ENCODE results near the gene FAM222A. TPM values are rescaled to one million over a fixed set of nuclear protein-coding genes. Genes with fewer than 3 reads are reported as not detected.

The FAM222A gene
- total RNA-seq, 5 donors from 2014 or later (not counting 1 experiment from before 2014, with no cell fraction given) = 0.95 to 4.2 (median 1.6) TPM

GRCh38 chr12:109792992-109793391 is 79.4 kb downstream of the FAM222A start:
- POLR2A ChIA-PET = no interaction called here
- no peak for DNase-seq
- no peaks in the 10 kb centered on the region for H3K9me3 Mint-ChIP-seq
- CTCF ChIA-PET = no interaction called here
- H3K4me1 ChIP-seq (ENCODE audit: control insufficient read depth in 1 of 2, extremely low read depth in 1 of 2, insufficient read depth in 2 of 2, low read length in 2 of 2) = no peaks in the 10 kb centered on the region
- no peak overlapping the region for H3K4me3 ChIP-seq (ENCODE audit: control insufficient read depth in 1 of 2, extremely low read depth in 1 of 2, low read length in 1 of 2)
- no peak overlapping the region for H3K4me3 Mint-ChIP-seq
- H3K27me3 ChIP-seq (replicated peaks in 1 of 2; ENCODE audit: control insufficient read depth in 2 of 2, extremely low read depth in 1 of 2, insufficient read depth in 2 of 2, low read length in 1 of 2) = peaks cover 0 to 38% of the 10 kb centered on the region in 2 experiments
- no peaks in the 10 kb centered on the region for H3K36me3 Mint-ChIP-seq
- ATAC-seq (replicated peaks in 1 of 4) = no peak
- H3K27me3 Mint-ChIP-seq = peaks cover 23 to 24% of the 10 kb centered on the region in 2 donors
- no peaks in the 10 kb centered on the region for H3K9me3 ChIP-seq
- no peaks in the 10 kb centered on the region for H3K36me3 ChIP-seq (ENCODE audit: control insufficient read depth in 2 of 2, extremely low read depth in 1 of 2, insufficient read depth in 1 of 2, low read length in 1 of 2)
- H3K27ac ChIP-seq (ENCODE audit: low read length) = no peak overlapping the region
- no peak overlapping the region for H3K27ac Mint-ChIP-seq
- no peaks in the 10 kb centered on the region for H3K4me1 Mint-ChIP-seq

- no peaks in the 10 kb centered on the region for H3K9me3 Mint-ChIP-seq
- Histone ChIP-seq H3K27me3 (replicated peaks in 1 of 2; ENCODE audit: control insufficient read depth in 2 of 2, extremely low read depth in 1 of 2, insufficient read depth in 2 of 2, low read length in 1 of 2) (peaks cover 0 to 38% of the 10 kb centered on the region in 2 experiments), H3K27ac (ENCODE audit: low read length) (no peak overlapping the region), H3K36me3 (ENCODE audit: control insufficient read depth in 2 of 2, extremely low read depth in 1 of 2, insufficient read depth in 1 of 2, low read length in 1 of 2) (no peaks in the 10 kb centered on the region), H3K9me3 (no peaks in the 10 kb centered on the region), H3K4me1 (ENCODE audit: control insufficient read depth in 1 of 2, extremely low read depth in 1 of 2, insufficient read depth in 2 of 2, low read length in 2 of 2) (no peaks in the 10 kb centered on the region), H3K4me3 (ENCODE audit: control insufficient read depth in 1 of 2, extremely low read depth in 1 of 2, low read length in 1 of 2) (no peak overlapping the region)
- H3K27ac Mint-ChIP-seq = no peak overlapping the region
- H3K4me3 Mint-ChIP-seq = no peak overlapping the region
- POLR2A ChIA-PET = no interaction called here
- ATAC-seq (replicated peaks in 1 of 4) = no peak
- WGBS (ENCODE audit: insufficient coverage) = 24% methylated on average over 2 of the region's 4 CpGs
- no peaks in the 10 kb centered on the region for H3K4me1 Mint-ChIP-seq
- H3K36me3 Mint-ChIP-seq = no peaks in the 10 kb centered on the region
- H3K27me3 Mint-ChIP-seq = peaks cover 23 to 24% of the 10 kb centered on the region in 2 donors
- CTCF ChIA-PET = no interaction called here
- no peak for DNase-seq
These were observed 79.8 kb downstream of the FAM222A start for GRCh38 chr12:109793411-109793810.

- POLR2A ChIA-PET = no interaction called here
- Mint-ChIP-seq H3K27me3 (peaks cover 23 to 24% of the 10 kb centered on the region in 2 donors), H3K27ac (no peak overlapping the region), H3K4me3 (no peak overlapping the region), H3K36me3 (no peaks in the 10 kb centered on the region), H3K9me3 (no peaks in the 10 kb centered on the region), H3K4me1 (no peaks in the 10 kb centered on the region)
- Histone ChIP-seq H3K4me1 (ENCODE audit: control insufficient read depth in 1 of 2, extremely low read depth in 1 of 2, insufficient read depth in 2 of 2, low read length in 2 of 2) (no peaks in the 10 kb centered on the region), H3K36me3 (ENCODE audit: control insufficient read depth in 2 of 2, extremely low read depth in 1 of 2, insufficient read depth in 1 of 2, low read length in 1 of 2) (no peaks in the 10 kb centered on the region), H3K9me3 (no peaks in the 10 kb centered on the region), H3K27ac (ENCODE audit: low read length) (no peak overlapping the region), H3K27me3 (replicated peaks in 1 of 2; ENCODE audit: control insufficient read depth in 2 of 2, extremely low read depth in 1 of 2, insufficient read depth in 2 of 2, low read length in 1 of 2) (peaks cover 0 to 36% of the 10 kb centered on the region in 2 experiments), H3K4me3 (ENCODE audit: control insufficient read depth in 1 of 2, extremely low read depth in 1 of 2, low read length in 1 of 2) (no peak overlapping the region)
- WGBS (ENCODE audit: insufficient coverage) = 87% methylated on average over 17 of the region's 26 CpGs
- CTCF ChIA-PET = no interaction called here
- no peak for DNase-seq
- no peak for ATAC-seq (replicated peaks in 1 of 4)
These were observed 80.3 kb downstream of the FAM222A start for GRCh38 chr12:109793826-109794501.

GRCh38 chr12:109795023-109795422 is 81.4 kb downstream of the FAM222A start:
- no peaks in the 10 kb centered on the region for H3K9me3 Mint-ChIP-seq
- no peak overlapping the region for H3K27ac ChIP-seq (ENCODE audit: low read length)
- ATAC-seq (replicated peaks in 1 of 4) (no peak), DNase-seq (no peak)
- no peaks in the 10 kb centered on the region for H3K36me3 Mint-ChIP-seq
- no CpG with 5 or more reads among the region's 2 CpGs for whole genome bisulfite sequencing (ENCODE audit: insufficient coverage)
- ChIA-PET POLR2A (interaction anchor here in 1 of 2 donors (0.6 kb wide), 1 partner anchor 1327 kb away, joined by 4 read pairs; no protein-coding TSS in a partner anchor), CTCF (no interaction called here)
- H3K4me1 Mint-ChIP-seq = no peaks in the 10 kb centered on the region
- H3K27ac Mint-ChIP-seq = no peak overlapping the region
- peaks cover 20 to 23% of the 10 kb centered on the region in 2 donors for H3K27me3 Mint-ChIP-seq
- H3K4me3 ChIP-seq (ENCODE audit: control insufficient read depth in 1 of 2, extremely low read depth in 1 of 2, low read length in 1 of 2) = no peak overlapping the region
- no peaks in the 10 kb centered on the region for H3K4me1 ChIP-seq (ENCODE audit: control insufficient read depth in 1 of 2, extremely low read depth in 1 of 2, insufficient read depth in 2 of 2, low read length in 2 of 2)
- no peaks in the 10 kb centered on the region for H3K36me3 ChIP-seq (ENCODE audit: control insufficient read depth in 2 of 2, extremely low read depth in 1 of 2, insufficient read depth in 1 of 2, low read length in 1 of 2)
- no peaks in the 10 kb centered on the region for H3K9me3 ChIP-seq
- peaks cover 0 to 36% of the 10 kb centered on the region in 2 experiments for H3K27me3 ChIP-seq (replicated peaks in 1 of 2; ENCODE audit: control insufficient read depth in 2 of 2, extremely low read depth in 1 of 2, insufficient read depth in 2 of 2, low read length in 1 of 2)
- H3K4me3 Mint-ChIP-seq = no peak overlapping the region

- no peak overlapping the region for H3K27ac ChIP-seq (ENCODE audit: low read length)
- Mint-ChIP-seq H3K4me1 (no peaks in the 10 kb centered on the region), H3K9me3 (no peaks in the 10 kb centered on the region), H3K27ac (no peak overlapping the region), H3K36me3 (no peaks in the 10 kb centered on the region), H3K27me3 (peaks cover 13 to 19% of the 10 kb centered on the region in 2 donors), H3K4me3 (no peak overlapping the region)
- H3K27me3 ChIP-seq (replicated peaks in 1 of 2; ENCODE audit: control insufficient read depth in 2 of 2, extremely low read depth in 1 of 2, insufficient read depth in 2 of 2, low read length in 1 of 2) = peaks cover 0 to 36% of the 10 kb centered on the region in 2 experiments
- no peak for DNase-seq
- no peak for ATAC-seq (replicated peaks in 1 of 4)
- H3K4me3 ChIP-seq (ENCODE audit: control insufficient read depth in 1 of 2, extremely low read depth in 1 of 2, low read length in 1 of 2) = no peak overlapping the region
- CTCF ChIA-PET = interaction anchor here in 1 of 2 donors (0.5 kb wide), 1 partner anchor 335 kb away, joined by 3 read pairs; no protein-coding TSS in a partner anchor
- H3K36me3 ChIP-seq (ENCODE audit: control insufficient read depth in 2 of 2, extremely low read depth in 1 of 2, insufficient read depth in 1 of 2, low read length in 1 of 2) = no peaks in the 10 kb centered on the region
- POLR2A ChIA-PET = interaction anchor here in 1 of 2 donors (0.5 to 0.7 kb wide), 2 partner anchors 71 to 241 kb away, joined by 3 read pairs; no protein-coding TSS in a partner anchor
- H3K9me3 ChIP-seq = no peaks in the 10 kb centered on the region
- no peaks in the 10 kb centered on the region for H3K4me1 ChIP-seq (ENCODE audit: control insufficient read depth in 1 of 2, extremely low read depth in 1 of 2, insufficient read depth in 2 of 2, low read length in 2 of 2)
- 67% methylated on average over 1 of the region's 2 CpGs for WGBS (ENCODE audit: insufficient coverage)
These were observed 82.4 kb downstream of the FAM222A start for GRCh38 chr12:109796057-109796456.

GRCh38 chr12:109797905-109798669 is 84.5 kb downstream of the FAM222A start:
- H3K27ac Mint-ChIP-seq = no peak overlapping the region
- Histone ChIP-seq H3K27ac (ENCODE audit: low read length) (no peak overlapping the region), H3K4me1 (ENCODE audit: control insufficient read depth in 1 of 2, extremely low read depth in 1 of 2, insufficient read depth in 2 of 2, low read length in 2 of 2) (no peaks in the 10 kb centered on the region), H3K4me3 (ENCODE audit: control insufficient read depth in 1 of 2, extremely low read depth in 1 of 2, low read length in 1 of 2) (no peak overlapping the region), H3K36me3 (ENCODE audit: control insufficient read depth in 2 of 2, extremely low read depth in 1 of 2, insufficient read depth in 1 of 2, low read length in 1 of 2) (no peaks in the 10 kb centered on the region), H3K9me3 (no peaks in the 10 kb centered on the region), H3K27me3 (replicated peaks in 1 of 2; ENCODE audit: control insufficient read depth in 2 of 2, extremely low read depth in 1 of 2, insufficient read depth in 2 of 2, low read length in 1 of 2) (peaks cover 0 to 24% of the 10 kb centered on the region in 2 experiments)
- no peaks in the 10 kb centered on the region for H3K36me3 Mint-ChIP-seq
- DNase-seq (no peak), ATAC-seq (replicated peaks in 1 of 4) (no peak)
- no peaks in the 10 kb centered on the region for H3K4me1 Mint-ChIP-seq
- peaks cover 7 to 13% of the 10 kb centered on the region in 2 donors for H3K27me3 Mint-ChIP-seq
- ChIA-PET CTCF (no interaction called here), POLR2A (interaction anchor here in 1 of 2 donors (0.7 kb wide), 1 partner anchor 103 kb away, joined by 5 read pairs; no protein-coding TSS in a partner anchor)
- WGBS (ENCODE audit: insufficient coverage) = 49% methylated on average over 16 of the region's 19 CpGs
- H3K9me3 Mint-ChIP-seq = no peaks in the 10 kb centered on the region
- H3K4me3 Mint-ChIP-seq = no peak overlapping the region
